Endothelial cell of umbilical vein (primary cell): ENCODE measurements around the gene PAGE2B. TPM values are rescaled to one million over a fixed set of nuclear protein-coding genes. Genes with fewer than 3 reads are reported as not detected.

ENCODE experiments used
- BruUV-seq: library from RNA; stranded (reverse); fragments of 400-500 nt; replicated peaks from 2 replicates; lab custom pipeline; 2021; lab: Mats Ljungman, UMichigan
- CTCF ChIA-PET: fragments of 300-600, 350-600 bp; sonication (Branson Sonifier 250); formaldehyde crosslinking; loops from one replicate; lab custom pipeline; 2021; ENCODE audit warnings: antibody characterized with exemption, inconsistent platforms; lab: Charles Lee
- POLR2A ChIA-PET: fragments of 300-600, 350-600 bp; sonication (Branson Sonifier 250); formaldehyde crosslinking; loops from one replicate; lab custom pipeline; 2021; ENCODE audit warnings: antibody characterized with exemption, inconsistent platforms; lab: Charles Lee
- DNase-seq: peaks from one replicate; pipeline ENCODE4 v3.0.0-alpha.2; 2011; ENCODE audit warnings: low read depth, low spot score
- FAIRE-seq: peaks from 2 replicates; lab custom pipeline; 2011; peaks lifted over from hg19 to GRCh38; lab: Jason Lieb, UNC
- H2AFZ ChIP-seq: 2 replicates; pipeline ENCODE4 v1.6.0; 2012; ENCODE audit warnings: low read depth, low read length, control low read depth, inconsistent platforms
- H3K27ac ChIP-seq: 2 replicates; pipeline ENCODE4 v1.5.1; 2011; ENCODE audit warnings: low read depth, mild to moderate bottlenecking, control low read depth, low read length, moderate library complexity; ENCODE audit not compliant: insufficient read depth
- H3K27me3 ChIP-seq, 2 experiments: 2 replicates each; pipeline versions ENCODE4 v1.6.0 to v1.6.1; 2011; ENCODE audit warnings: low read length in 2 of 2, mixed read lengths in 1 of 2; ENCODE audit not compliant: control insufficient read depth in 2 of 2, insufficient read depth in 2 of 2
- H3K36me3 ChIP-seq, 2 experiments: 2 replicates in 1 of 2; 3 replicates in 1 of 2; pipeline ENCODE4 v1.5.1; 2011; ENCODE audit warnings: low read length in 2 of 2, mild to moderate bottlenecking in 1 of 2, moderate library complexity in 1 of 2; ENCODE audit not compliant: control insufficient read depth in 2 of 2, insufficient read depth in 2 of 2; ENCODE audit errors: extremely low read depth in 1 of 2
- H3K4me1 ChIP-seq: 3 replicates; pipeline ENCODE4 v1.5.1; 2011; ENCODE audit warnings: mild to moderate bottlenecking, low read length; ENCODE audit not compliant: control insufficient read depth, insufficient read depth; ENCODE audit errors: extremely low read depth
- H3K4me2 ChIP-seq: 2 replicates; pipeline ENCODE4 v1.6.1; 2011; ENCODE audit warnings: low read length, control low read depth, mixed read lengths; ENCODE audit not compliant: insufficient read depth
- H3K4me3 ChIP-seq, 3 experiments: fragments of 200-600 bp in 1 of 3; sonication (generic), shearing (Covaris generic) in 1 of 3; replicated peaks in 1 of 3; 2 replicates each; pipeline ENCODE4 v1.5.1; 2011 to 2016; ENCODE audit warnings: control low read depth in 3 of 3, low read length in 3 of 3, mild to moderate bottlenecking in 2 of 3, inconsistent platforms in 1 of 3, low read depth in 1 of 3, moderate library complexity in 1 of 3; ENCODE audit not compliant: insufficient read depth in 1 of 3
- H3K79me2 ChIP-seq: 2 replicates; pipeline ENCODE4 v1.6.0; 2012; ENCODE audit warnings: low read length, inconsistent platforms; ENCODE audit not compliant: control insufficient read depth, insufficient read depth
- H3K9ac ChIP-seq: replicated peaks from 2 replicates; pipeline ENCODE3; 2011; ENCODE audit warnings: low read length, control low read depth; ENCODE audit not compliant: insufficient read depth; ENCODE audit errors: extremely low read depth
- H3K9me1 ChIP-seq: replicated peaks from 3 replicates; pipeline ENCODE4 v1.6.0; 2011; ENCODE audit warnings: mild to moderate bottlenecking, low read length; ENCODE audit not compliant: control insufficient read depth, insufficient read depth; ENCODE audit errors: extremely low read depth
- H3K9me3 ChIP-seq: replicated peaks from 2 replicates; pipeline ENCODE4 v1.5.1; 2012; ENCODE audit warnings: low read length, inconsistent platforms; ENCODE audit not compliant: control insufficient read depth, insufficient read depth
- H4K20me1 ChIP-seq: replicated peaks from 2 replicates; pipeline ENCODE3; 2011; ENCODE audit warnings: mild to moderate bottlenecking, low read length; ENCODE audit not compliant: control insufficient read depth, insufficient read depth; ENCODE audit errors: extremely low read depth
- CTCF ChIP-seq, 2 donors: IDR thresholded peaks; 1 replicate in 1 of 2; 2 replicates in 1 of 2; pipeline ENCODE4 v1.5.1; 2011; ENCODE audit warnings: low read length in 2 of 2, mild to moderate bottlenecking in 2 of 2, moderate library complexity in 2 of 2, control low read depth in 1 of 2, inconsistent platforms in 1 of 2, low read depth in 1 of 2; ENCODE audit not compliant: insufficient read depth in 1 of 2; ENCODE audit errors: extremely low read depth in 1 of 2
- EZH2 ChIP-seq: IDR thresholded peaks from 2 replicates; pipeline ENCODE4 v1.6.1; 2012; ENCODE audit warnings: borderline replicate concordance, low read depth, mild to moderate bottlenecking, moderate library complexity, low read length, inconsistent platforms; ENCODE audit not compliant: severe bottlenecking
- FOS ChIP-seq: IDR thresholded peaks from 2 replicates; pipeline ENCODE4 v1.6.1; 2011; ENCODE audit warnings: mild to moderate bottlenecking, low read length, moderate library complexity, borderline replicate concordance; ENCODE audit not compliant: insufficient read depth
- GATA2 ChIP-seq: IDR thresholded peaks from 2 replicates; pipeline ENCODE4 v1.7.0; 2011; ENCODE audit warnings: low read depth, mild to moderate bottlenecking, moderate library complexity, mixed read lengths, low read length; ENCODE audit not compliant: insufficient read length, insufficient read depth
- JUN ChIP-seq: IDR thresholded peaks from 2 replicates; pipeline ENCODE4 v1.6.1; 2011; ENCODE audit warnings: borderline replicate concordance, low read depth; ENCODE audit not compliant: insufficient read length, insufficient read depth
- MAX ChIP-seq: IDR thresholded peaks from 2 replicates; pipeline ENCODE4 v1.6.1; 2011; ENCODE audit not compliant: insufficient read depth, insufficient read length
- MYC ChIP-seq: IDR thresholded peaks from one replicate; pipeline ENCODE4 v1.6.1; 2011; ENCODE audit warnings: mild to moderate bottlenecking, low read depth, low read length
- POLR2A ChIP-seq: IDR thresholded peaks from 2 replicates; pipeline ENCODE4 v1.6.1; 2012; ENCODE audit warnings: low read depth, mild to moderate bottlenecking, control low read depth, low read length
- POLR2AphosphoS5 ChIP-seq: IDR thresholded peaks from 2 replicates; pipeline ENCODE4 v1.6.1; 2012; ENCODE audit warnings: low read depth, mild to moderate bottlenecking, control low read depth, low read length, moderate library complexity; ENCODE audit not compliant: insufficient read depth
- dilution Hi-C: fragments of 300-500 bp; cut with MboI; formaldehyde crosslinking; loops from one replicate; pipeline ENCODE4 v1.15.0; 2019; ENCODE audit warnings: low sequenced_read_pairs; ENCODE audit not compliant: extremely low pct_ligation_motif_present
- intact Hi-C: fragments of 100-400 bp; cut with micrococcal nuclease; formaldehyde crosslinking; loops from one replicate; pipeline ENCODE4 v1.10.0; 2022
- polyA plus RNA-seq, 4 experiments: library from polyadenylated mRNA; depleted of rRNA in 3 of 4; stranded (reverse) in 3 of 4; unstranded in 1 of 4; fragments of >200 nt; gene quantifications; 2 replicates each; pipeline versions ENCODE4 v1.2.1 to v1.2.3, GENCODE V29; 2011 to 2012; ENCODE audit warnings: missing spikeins in 1 of 4
- total RNA-seq: library from RNA; stranded (reverse); gene quantifications from 2 replicates; pipeline ENCODE4 v1.2.3, GENCODE V29; 2021

Gene PAGE2B
- total and polyA plus RNA-seq, 2 donors (not counting 3 experiments of a cell fraction or from before 2014, with no cell fraction given) = not detected

- Histone ChIP-seq H2AFZ (no peak overlapping the region), H3K9me3 (no peaks in the 10 kb centered on the region), H3K4me3 (no peak overlapping the region), H3K27ac (no peak overlapping the region), H3K79me2 (no peaks in the 10 kb centered on the region), H3K9me1 (no peaks in the 10 kb centered on the region), H3K36me3 (no peaks in the 10 kb centered on the region), H3K9ac (no peak overlapping the region), H3K4me1 (no peaks in the 10 kb centered on the region), H3K4me2 (no peak overlapping the region), H3K27me3 (peaks cover 0 to 2% of the 10 kb centered on the region in 2 experiments), H4K20me1 (no peaks in the 10 kb centered on the region)
- no peak for FAIRE-seq
- intact Hi-C loops = no loop called here
- ChIA-PET CTCF (no interaction called here), POLR2A (no interaction called here)
- no TSS peak for BruUV-seq
- no peak for DNase-seq
- TF ChIP-seq FOS (no peak), MAX (no peak), JUN (no peak), POLR2AphosphoS5 (no peak), GATA2 (no peak), MYC (no peak), CTCF (IDR thresholded peaks at IDR 0.05; ENCODE audit: extremely low read depth in 1 of 2, insufficient read depth in 1 of 2, low read depth in 1 of 2, low read length in 2 of 2) (no peak), POLR2A (no peak), EZH2 (no peak)
- dilution Hi-C loops = no loop called here
Observed at GRCh38 chrX:55033429-55033828, 41.4 kb upstream of the PAGE2B start.
